Vagina (tissue), 2 donors: ENCODE results near the gene NIT1.
A peak's percentile ranks its signal among the peaks of the same experiment; 100 is the strongest.

Experiments
- POLR2A ChIP-seq, 2 donors: fragments of 450-650 bp; IDR thresholded peaks; one replicate each; pipeline ENCODE4 v1.6.1; 2017; ENCODE audit warnings: antibody characterized with exemption in 2 of 2, mild to moderate bottlenecking in 2 of 2, moderate library complexity in 2 of 2
- POLR2AphosphoS5 ChIP-seq, 2 donors: sonication (generic); formaldehyde crosslinking; IDR thresholded peaks; one replicate each; pipeline ENCODE4 v1.9.0; 2017; ENCODE audit warnings: antibody characterized with exemption in 2 of 2, mild to moderate bottlenecking in 2 of 2, low read depth in 1 of 2; ENCODE audit not compliant: insufficient read depth in 1 of 2
- TF ChIP-seq, protein P1 (sequence below), 3 experiments: fragments of 450-650 bp in 2 of 3; fragments of 200-600 bp in 1 of 3; sonication (generic) in 1 of 3; IDR thresholded peaks; one replicate each; pipeline ENCODE4 v1.5.1; 2017 to 2019; ENCODE audit warnings: antibody characterized with exemption in 3 of 3, mild to moderate bottlenecking in 2 of 3, moderate library complexity in 2 of 3

DNA sequence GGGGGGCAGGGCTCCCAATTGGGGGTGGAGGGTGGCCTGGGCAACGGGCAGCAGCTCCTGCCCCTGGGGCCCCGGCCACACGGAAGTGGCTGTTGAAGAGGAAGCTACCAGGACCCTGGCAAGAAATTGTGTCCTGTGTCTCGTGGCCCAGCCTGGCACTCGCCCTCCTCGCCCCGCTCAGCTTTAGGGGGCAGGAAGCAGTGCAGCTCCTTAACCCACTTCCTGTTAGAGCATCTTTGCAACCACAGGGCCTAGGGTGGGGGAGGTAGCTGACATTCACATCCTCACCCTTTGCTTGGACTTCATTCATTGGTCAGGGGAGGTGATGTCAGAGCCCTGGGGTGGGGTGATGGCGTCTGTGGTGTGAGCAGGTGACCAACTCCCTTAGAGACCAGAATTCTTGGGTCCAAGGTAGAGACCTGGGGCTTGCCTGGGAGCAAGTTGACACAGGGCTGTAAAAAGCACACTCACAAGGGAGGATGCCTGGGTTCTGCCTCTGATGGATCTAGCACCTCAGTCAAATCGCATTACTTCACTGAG lies 48.1 kb upstream of the NIT1 start, which contains the start of gene ARHGAP30:
- TF ChIP-seq, protein P1, sequence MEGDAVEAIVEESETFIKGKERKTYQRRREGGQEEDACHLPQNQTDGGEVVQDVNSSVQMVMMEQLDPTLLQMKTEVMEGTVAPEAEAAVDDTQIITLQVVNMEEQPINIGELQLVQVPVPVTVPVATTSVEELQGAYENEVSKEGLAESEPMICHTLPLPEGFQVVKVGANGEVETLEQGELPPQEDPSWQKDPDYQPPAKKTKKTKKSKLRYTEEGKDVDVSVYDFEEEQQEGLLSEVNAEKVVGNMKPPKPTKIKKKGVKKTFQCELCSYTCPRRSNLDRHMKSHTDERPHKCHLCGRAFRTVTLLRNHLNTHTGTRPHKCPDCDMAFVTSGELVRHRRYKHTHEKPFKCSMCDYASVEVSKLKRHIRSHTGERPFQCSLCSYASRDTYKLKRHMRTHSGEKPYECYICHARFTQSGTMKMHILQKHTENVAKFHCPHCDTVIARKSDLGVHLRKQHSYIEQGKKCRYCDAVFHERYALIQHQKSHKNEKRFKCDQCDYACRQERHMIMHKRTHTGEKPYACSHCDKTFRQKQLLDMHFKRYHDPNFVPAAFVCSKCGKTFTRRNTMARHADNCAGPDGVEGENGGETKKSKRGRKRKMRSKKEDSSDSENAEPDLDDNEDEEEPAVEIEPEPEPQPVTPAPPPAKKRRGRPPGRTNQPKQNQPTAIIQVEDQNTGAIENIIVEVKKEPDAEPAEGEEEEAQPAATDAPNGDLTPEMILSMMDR (IDR thresholded peaks at IDR 0.05): no peak
- peak in 1 of 2 donors; percentile 60 for TF ChIP-seq POLR2AphosphoS5 (IDR thresholded peaks at IDR 0.05; ENCODE audit: insufficient read depth in 1 of 2, low read depth in 1 of 2)
- no peak for TF ChIP-seq POLR2A (IDR thresholded peaks at IDR 0.05)
